ENCODE measurements around the gene HOXB3.

DNA sequence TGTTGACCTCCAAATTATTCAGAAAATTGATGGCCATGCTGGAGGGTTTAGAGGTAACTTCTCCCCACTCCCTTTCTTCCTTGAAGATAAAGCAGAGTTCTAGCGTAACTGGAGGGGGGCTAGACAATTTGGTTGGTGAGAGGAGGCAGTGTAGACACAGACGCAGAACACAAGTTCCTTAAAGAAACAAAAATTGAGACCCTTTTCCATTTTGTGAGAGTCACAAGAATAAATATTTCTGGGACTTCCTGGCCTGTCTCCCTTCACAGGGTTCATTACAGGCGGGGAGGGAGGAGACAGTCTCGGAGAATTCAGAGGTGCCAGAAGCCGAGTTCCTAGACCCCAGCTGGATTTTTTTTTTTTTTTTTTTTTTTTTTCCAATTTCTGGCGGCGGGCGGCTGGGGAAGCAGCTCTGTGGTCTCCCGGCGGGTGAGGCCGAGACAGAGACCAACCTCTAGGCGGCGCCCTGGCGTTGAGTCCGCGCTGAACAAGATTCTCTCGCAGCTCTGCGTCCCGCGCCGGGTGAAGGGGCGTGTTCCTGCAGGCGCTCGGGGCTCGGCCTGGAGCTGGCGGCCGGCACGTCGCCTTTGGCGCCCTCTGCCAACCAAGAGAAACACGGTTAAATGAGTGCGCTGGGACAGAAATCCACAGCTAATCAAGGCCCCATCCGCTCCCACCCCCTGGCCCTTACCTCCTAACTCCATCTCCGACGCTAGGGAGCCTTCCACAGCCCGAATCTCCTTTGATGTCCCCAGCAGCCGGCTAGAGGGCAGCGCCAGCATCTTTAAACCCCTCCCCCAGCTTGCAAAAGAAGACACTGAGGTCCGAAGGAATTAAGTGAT is 46.4 kb upstream of the HOXB3 start:
- TF ChIP-seq, protein P1, sequence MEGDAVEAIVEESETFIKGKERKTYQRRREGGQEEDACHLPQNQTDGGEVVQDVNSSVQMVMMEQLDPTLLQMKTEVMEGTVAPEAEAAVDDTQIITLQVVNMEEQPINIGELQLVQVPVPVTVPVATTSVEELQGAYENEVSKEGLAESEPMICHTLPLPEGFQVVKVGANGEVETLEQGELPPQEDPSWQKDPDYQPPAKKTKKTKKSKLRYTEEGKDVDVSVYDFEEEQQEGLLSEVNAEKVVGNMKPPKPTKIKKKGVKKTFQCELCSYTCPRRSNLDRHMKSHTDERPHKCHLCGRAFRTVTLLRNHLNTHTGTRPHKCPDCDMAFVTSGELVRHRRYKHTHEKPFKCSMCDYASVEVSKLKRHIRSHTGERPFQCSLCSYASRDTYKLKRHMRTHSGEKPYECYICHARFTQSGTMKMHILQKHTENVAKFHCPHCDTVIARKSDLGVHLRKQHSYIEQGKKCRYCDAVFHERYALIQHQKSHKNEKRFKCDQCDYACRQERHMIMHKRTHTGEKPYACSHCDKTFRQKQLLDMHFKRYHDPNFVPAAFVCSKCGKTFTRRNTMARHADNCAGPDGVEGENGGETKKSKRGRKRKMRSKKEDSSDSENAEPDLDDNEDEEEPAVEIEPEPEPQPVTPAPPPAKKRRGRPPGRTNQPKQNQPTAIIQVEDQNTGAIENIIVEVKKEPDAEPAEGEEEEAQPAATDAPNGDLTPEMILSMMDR (conservative IDR thresholded peaks at IDR 0.05), result peak; percentile 99
- TF ChIP-seq ZFX (IDR thresholded peaks at IDR 0.05), result no peak
